HG03175 (cell line): ENCODE data around the gene FMNL1.
A peak's percentile ranks its signal among the peaks of the same experiment; 100 is the strongest.

Experiments used
- ATAC-seq: cut with Tn5 transposase; IDR thresholded peaks from one replicate; pipeline ENCODE4 v1.9.1; 2021; ENCODE audit warnings: mild to moderate bottlenecking, moderate library complexity; ENCODE audit not compliant: unreplicated experiment

FMNL1 gene

GRCh38 chr17:45256114-45256966 lies 34.7 kb downstream of the FMNL1 start:
- ATAC-seq, result no peak

DNA sequence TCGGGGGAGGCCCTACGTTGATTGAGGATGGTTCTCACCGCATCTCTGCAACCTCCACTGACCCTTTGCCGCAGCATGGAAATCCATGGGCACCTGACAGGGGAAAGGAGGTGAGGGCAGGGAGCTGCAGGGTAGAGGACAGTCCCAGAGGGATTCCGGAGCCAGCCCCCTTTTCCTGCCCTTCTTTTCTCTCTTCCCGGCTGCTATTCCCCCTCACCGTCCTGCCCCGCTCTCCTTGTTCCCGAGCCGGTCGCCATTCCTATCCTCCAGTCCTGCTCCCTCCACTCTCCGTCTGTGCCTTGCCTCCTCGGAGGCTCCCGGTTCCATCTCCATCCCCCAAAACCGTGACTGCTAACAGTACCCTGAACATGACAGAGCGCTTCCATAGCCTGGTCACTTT lies 35.4 kb downstream of the FMNL1 start:
- no peak for ATAC-seq

- ATAC-seq, result no peak
These were observed 37.3 kb downstream of the FMNL1 start for GRCh38 chr17:45258981-45259380.

- ATAC-seq, result no peak
These were observed 38.6 kb downstream of the FMNL1 start for GRCh38 chr17:45260204-45260783.

DNA sequence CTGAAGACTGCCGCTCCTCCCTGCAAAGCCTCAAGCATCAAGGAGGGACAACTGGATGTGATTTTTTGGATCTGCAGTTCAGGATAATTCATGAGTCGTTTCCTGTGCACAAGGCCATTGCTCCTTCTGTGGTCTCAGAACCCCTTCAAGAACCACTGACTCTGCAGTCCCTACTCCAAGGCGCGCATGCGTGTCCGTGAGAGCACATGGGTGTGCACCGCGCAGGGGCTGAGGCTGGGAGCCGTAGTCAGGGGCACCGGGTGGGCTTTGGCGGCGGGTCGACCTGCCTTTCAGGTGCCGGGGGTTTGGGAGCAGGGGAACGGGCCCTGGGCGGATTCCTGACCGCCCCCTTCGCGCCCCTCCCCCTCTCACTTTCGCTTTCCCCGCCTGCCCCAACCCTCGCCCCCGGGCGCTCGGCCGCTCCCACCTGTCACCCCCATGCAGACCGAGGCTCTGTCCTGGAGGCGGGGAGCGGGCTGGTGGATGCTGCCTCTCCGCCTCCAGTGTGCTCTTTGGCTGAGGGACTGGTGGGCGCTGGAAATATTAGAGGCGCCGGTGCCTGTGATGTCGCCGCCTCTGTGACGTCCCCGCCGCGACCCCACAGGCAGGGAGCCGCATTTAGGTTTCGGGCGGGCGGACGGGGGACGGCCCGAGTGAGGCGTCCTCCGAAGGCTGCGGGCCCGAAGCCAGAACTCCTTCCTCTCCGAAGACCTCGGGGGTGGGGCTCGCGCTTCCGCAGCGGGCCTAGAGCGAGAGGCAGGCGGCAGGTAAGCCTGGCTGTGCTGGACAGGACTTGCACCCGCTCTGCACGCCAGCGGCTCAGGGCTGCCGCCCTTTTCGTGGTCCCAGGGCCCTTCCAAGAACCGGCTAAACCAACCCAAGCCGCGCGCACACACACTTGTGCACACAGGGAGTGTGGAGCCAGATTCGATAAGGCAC lies 40.2 kb downstream of the FMNL1 start, which contains the start of gene SPATA32:
SPATA32 (minus strand) TSS at position 518 of the 939 bp plus-strand sequence; CDS start at position 440, 78 bp downstream.
- no peak for ATAC-seq

GRCh38 chr17:45262516-45263476 lies 41.1 kb downstream of the FMNL1 start:
- ATAC-seq, result no peak

GRCh38 chr17:45263477-45263860 lies 41.8 kb downstream of the FMNL1 start:
- no peak for ATAC-seq

DNA sequence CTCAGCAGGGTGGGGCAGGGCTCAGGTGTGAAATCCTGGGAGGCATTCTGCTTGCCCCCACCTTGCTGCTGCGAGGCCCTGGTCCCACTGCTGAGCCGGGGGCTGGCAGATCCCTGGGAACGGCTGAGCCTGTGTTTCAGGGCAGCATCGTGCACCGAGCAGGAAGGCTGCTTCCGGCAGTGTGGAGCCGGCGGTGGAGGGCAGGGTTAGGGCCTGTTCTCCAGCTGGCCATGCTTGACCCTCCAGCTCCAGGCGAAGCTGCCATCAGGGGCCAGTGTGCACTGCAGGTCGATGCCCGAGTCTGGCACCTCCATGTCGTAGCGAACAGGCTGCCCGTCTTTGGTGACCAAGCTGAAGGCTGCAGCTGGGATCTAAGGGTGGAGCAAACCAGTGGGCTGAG lies 42.7 kb downstream of the FMNL1 start:
- ATAC-seq, result no peak

DNA sequence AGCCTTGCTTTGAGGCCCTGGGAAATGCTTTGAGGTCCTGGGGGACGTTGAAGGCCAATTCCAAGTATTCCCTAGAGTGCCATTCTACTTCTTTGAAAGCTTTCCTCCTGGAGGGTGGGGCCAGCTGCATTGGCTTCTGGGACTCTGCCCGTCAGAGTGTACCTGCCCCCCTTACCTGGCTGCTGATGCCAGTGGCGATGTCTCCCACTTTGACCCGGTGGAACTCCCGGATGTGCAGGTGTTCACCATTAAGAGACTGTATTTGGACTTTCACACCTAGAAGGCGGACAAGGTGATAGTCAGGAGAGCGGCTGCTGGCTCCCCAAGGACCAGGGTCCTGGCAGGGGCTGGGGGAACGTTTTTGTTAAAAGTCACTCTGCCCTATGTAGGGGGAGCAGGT lies 43.3 kb downstream of the FMNL1 start:
- ATAC-seq, result no peak

GRCh38 chr17:45265821-45266220 lies 44.1 kb downstream of the FMNL1 start:
- no peak for ATAC-seq

- ATAC-seq, result no peak
These were observed 44.8 kb downstream of the FMNL1 start for GRCh38 chr17:45266372-45266926.

DNA sequence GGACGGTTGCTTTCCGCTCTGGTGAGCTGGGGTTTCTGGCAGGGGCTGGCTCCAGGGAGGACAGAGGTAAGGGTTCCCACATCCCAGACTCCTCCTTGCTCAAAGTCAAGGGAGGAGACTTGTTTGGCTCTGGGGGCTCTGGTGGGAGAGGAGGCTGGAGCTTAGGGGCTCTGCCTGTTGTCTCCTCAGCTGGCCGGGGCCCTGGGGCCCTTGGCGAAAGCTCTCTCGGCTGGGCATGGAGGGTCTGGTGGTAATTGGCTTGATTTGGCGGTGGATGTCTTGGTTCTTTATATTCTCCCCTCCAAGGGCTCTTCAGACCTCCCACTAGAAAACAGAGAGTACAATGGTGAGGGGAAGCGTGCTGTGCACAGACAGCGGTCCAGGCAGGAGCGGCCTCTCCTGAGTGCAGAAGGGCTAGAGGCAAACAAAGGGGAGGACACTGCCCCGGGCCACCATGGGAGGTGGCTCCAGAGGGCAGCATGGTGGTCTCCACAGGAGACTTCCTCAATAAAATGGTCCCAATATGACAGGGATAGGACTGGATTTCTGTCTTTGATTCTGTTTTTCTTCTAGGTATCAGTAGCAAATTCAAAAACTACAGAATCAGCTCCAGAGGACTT lies 45.9 kb downstream of the FMNL1 start:
- ATAC-seq, result no peak

DNA sequence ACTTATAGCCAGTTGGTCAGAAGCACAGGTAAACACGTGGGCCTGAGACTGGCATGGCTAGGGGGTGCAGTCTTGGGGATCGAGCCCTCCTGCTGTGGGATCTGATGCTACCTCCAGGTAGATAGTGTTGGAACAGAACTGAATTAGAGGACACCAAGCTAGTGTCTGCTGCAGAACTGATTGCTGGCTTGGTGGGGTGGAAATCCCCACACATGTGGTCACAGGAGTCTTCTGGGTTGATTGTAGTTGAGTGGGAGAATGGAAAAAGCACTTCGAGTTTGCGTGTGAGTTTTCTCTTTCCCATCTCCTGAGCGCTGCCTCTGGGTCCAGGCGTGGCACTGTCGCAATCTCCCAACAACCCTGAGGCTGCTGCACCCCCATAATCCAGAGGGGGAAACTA lies 48.2 kb downstream of the FMNL1 start:
- ATAC-seq, result no peak

GRCh38 chr17:45270828-45271418 lies 49.2 kb downstream of the FMNL1 start:
- no peak for ATAC-seq

DNA sequence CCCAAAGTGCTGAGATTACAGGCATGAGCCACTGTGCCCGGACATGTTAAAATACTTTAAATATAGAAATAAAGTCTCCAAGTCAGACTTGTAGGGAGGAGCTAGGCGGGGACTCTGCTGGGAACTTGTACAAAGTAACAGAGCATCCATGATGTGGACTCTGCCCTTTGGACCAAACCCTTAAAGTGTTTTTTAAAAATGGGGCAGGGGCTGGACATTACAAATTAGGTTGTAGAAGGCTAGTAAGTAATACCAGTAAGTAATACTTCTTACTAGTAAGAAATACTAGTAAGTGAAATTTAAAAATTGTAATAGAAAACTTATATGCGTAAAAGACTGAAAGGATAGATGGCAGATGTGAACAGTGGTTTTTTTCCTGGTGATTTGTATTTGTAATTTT lies 49.9 kb downstream of the FMNL1 start:
- no peak for ATAC-seq

DNA sequence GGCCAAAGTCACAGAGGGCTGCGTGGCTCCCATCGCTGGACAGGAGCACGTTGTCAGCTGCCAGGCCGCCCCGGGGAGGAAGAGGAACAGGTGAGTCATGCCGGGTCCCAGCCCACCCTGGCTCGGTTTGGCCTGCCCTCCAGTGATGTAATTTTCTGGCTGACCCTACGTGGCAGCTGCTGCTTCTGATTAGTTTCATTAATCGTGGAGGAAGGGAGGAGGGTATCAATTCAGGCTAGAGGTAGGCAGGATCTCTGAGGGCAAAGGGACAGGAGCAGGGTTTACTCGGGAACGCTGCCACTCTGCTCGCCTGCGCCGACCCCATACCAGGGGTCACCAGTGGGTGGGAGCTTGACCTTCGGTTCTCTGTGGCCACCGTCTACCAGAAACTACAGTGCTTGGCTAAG lies 51.9 kb downstream of the FMNL1 start:
- no peak for ATAC-seq

- ATAC-seq, result no peak
These were observed 52.3 kb downstream of the FMNL1 start for GRCh38 chr17:45274033-45274432.

GRCh38 chr17:45276031-45276430 lies 54.3 kb downstream of the FMNL1 start:
- no peak for ATAC-seq

- ATAC-seq, result peak; percentile 55
These were observed 55.6 kb downstream of the FMNL1 start for GRCh38 chr17:45277216-45277849.
